Coronary artery (tissue), 2 donors: ENCODE data around the gene ALDH1L1.
A peak's percentile ranks its signal among the peaks of the same experiment; 100 is the strongest.

ENCODE experiments used
- DNase-seq: peaks from one replicate; pipeline ENCODE4 v3.0.0-alpha.2; 2017; ENCODE audit warnings: low spot score
- H3K27ac ChIP-seq, 2 donors: fragments of 200-600 bp; sonication (generic); one replicate each; pipeline ENCODE4 v1.5.1; 2016 to 2019
- H3K4me3 ChIP-seq: fragments of 200-600 bp; sonication (generic); 2 replicates; pipeline ENCODE4 v1.5.1; 2016; ENCODE audit warnings: mild to moderate bottlenecking, moderate library complexity
- TF ChIP-seq, protein P1 (sequence below): fragments of 200-600 bp; sonication (generic); IDR thresholded peaks from one replicate; pipeline ENCODE4 v1.5.1; 2019; ENCODE audit warnings: antibody characterized with exemption

Gene ALDH1L1

DNA sequence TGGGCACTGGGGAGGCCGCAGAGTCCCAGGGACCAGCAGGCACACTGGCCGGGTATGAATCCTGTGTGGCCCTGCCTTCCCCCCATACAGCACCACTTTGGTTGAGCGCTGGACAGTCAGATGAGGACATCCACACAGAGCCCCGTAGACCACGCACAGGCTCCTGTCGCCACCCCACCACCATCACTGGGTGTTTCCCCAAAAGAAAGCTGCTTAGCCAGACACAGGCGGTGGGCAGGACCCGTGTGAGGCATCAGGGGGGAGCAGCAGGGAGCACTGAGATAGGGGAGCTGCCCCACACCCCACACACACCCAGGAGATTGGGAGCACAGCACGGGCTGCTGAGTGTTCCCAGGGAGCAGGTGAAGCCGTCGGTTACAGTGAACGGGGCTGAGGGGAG lies 54.1 kb downstream of the ALDH1L1 start:
- no peak overlapping the region for H3K4me3 ChIP-seq
- peak; percentile 36 for DNase-seq
- TF ChIP-seq, protein P1, sequence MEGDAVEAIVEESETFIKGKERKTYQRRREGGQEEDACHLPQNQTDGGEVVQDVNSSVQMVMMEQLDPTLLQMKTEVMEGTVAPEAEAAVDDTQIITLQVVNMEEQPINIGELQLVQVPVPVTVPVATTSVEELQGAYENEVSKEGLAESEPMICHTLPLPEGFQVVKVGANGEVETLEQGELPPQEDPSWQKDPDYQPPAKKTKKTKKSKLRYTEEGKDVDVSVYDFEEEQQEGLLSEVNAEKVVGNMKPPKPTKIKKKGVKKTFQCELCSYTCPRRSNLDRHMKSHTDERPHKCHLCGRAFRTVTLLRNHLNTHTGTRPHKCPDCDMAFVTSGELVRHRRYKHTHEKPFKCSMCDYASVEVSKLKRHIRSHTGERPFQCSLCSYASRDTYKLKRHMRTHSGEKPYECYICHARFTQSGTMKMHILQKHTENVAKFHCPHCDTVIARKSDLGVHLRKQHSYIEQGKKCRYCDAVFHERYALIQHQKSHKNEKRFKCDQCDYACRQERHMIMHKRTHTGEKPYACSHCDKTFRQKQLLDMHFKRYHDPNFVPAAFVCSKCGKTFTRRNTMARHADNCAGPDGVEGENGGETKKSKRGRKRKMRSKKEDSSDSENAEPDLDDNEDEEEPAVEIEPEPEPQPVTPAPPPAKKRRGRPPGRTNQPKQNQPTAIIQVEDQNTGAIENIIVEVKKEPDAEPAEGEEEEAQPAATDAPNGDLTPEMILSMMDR: no peak
- H3K27ac ChIP-seq: no peak overlapping the region

DNA sequence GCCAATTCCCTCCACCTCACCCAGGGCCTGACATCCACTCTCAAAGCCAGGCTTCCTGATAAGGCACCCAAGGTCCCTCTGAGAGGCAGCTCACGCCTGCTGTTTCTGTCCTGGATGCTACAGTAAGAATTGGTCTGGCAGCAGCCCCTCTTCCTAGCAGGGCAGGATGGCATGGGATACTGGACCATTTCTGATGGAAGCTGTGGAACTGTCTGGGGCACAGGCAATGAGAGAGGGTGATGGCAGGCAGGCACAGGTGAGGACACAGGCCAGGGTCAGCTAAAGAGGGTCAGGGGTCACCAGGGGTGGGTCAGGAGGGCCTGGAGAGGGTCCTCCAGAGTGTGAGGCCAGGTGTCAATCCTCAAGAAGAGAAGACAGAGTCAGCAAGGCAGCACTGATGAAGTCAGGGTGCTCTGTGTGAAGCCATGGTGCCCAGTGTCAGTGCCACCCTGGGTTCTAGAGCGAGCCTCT lies 54.6 kb downstream of the ALDH1L1 start:
- H3K4me3 ChIP-seq: no peak overlapping the region

DNA sequence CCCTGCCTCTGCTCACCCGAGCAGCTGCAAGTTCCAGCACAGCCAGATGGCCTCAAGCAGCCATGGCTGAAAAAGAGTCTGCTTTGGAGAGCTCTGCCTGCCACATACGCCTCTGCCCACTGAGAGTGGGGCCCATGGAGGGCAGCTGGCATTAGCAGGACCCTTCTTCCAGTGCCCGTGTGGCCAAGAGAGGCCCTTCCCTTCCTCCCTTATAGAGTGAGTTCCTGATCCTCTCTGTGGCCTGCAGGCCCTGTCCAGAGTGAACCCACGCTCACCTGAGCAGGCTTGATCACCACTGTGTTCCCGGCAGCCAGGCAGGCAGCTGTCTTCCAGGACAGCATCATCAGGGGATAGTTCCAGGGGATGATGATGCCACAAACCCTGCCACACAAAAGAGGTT lies 55.0 kb downstream of the ALDH1L1 start:
- no peak overlapping the region for H3K4me3 ChIP-seq
- no peak overlapping the region for H3K27ac ChIP-seq
- TF ChIP-seq, protein P1: no peak
- peak; percentile 38 for DNase-seq

More for the DNA sequence above, 54.6 kb downstream of the ALDH1L1 start:
- no peak overlapping the region for H3K27ac ChIP-seq
- peak; percentile 52 for DNase-seq
- TF ChIP-seq, protein P1: no peak

DNA sequence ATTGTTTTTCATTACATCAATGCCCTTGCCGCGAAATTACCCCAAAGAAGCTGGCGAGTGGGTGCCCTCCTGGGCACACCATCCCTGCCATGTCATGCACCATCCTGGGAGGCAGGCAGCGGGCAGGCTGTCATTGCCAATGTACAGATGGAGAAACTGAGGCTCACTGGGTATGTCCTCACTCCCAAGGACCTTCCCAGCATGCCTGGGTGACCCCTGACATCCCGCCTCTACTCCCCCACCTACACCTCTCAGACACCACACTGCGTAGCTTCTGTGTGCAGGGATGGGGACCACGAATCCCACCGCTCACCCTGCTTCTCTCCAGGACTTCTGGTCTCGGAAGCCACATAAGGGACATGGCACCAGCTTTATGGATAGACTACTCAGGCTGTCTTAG lies 55.5 kb downstream of the ALDH1L1 start:
- peak; percentile 68 for DNase-seq
- TF ChIP-seq, protein P1: no peak
- Histone ChIP-seq H3K27ac (no peak overlapping the region), H3K4me3 (no peak overlapping the region)

DNA sequence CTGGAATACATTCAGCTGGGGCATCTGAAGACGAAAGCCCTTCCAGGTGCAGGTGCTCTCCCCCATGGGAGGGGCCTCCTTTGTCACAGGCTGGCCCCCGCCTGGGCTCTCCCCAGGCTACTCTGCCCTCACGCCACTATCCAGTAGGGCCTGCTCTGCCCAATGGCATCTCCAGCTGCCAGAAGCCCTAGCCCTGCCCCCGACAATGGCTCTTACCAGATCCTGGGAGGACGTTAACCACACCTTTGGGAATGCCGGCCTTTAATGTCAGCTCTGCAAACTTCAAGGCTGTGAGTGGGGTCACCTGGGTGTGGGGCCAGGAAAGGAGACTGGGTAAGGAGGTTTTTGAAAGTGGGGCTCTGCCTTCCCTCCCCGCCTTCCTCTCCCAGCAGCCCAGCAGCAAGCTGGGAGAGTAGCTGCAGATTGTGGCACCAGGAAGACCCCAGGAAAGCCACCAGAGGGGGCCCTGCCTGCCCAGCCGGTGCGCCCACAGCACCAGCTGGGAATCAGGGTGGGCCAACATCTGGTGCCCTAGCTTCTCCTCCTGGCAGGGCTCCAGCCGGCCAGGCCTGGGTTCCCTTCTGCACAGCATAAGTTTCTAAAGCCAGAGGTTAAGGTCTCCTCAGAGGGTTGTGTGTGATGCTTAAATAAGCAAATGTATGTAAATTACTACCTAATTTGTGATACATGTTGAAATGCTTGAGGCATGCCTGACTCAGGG lies 56.1 kb downstream of the ALDH1L1 start:
- DNase-seq: peak; percentile 60

DNA sequence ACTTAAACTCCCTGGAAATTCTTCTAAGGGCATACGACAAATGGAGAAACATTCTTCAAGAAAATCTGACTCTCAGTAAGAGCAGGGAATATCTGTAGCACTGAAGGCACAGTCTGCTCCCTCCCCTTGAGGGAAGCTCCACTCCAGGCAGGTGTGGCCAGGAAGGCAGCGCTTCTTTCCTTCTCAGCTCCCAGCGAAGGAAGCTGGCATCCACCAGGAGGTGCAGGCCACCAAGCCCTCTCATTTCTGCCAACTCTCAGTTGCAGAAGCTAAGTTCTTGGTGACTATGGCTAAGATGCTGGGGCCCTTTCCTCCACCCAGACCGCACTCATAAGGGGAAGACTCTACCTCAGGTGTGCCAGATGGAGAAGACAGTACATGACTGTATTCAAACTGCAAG lies 58.8 kb downstream of the ALDH1L1 start:
- TF ChIP-seq, protein P1: no peak
- H3K27ac ChIP-seq: no peak overlapping the region
- H3K4me3 ChIP-seq: no peak overlapping the region
- DNase-seq: peak; percentile 43

More for the DNA sequence above, 56.1 kb downstream of the ALDH1L1 start:
- Histone ChIP-seq H3K27ac (no peak overlapping the region), H3K4me3 (no peak overlapping the region)
- TF ChIP-seq, protein P1: no peak

DNA sequence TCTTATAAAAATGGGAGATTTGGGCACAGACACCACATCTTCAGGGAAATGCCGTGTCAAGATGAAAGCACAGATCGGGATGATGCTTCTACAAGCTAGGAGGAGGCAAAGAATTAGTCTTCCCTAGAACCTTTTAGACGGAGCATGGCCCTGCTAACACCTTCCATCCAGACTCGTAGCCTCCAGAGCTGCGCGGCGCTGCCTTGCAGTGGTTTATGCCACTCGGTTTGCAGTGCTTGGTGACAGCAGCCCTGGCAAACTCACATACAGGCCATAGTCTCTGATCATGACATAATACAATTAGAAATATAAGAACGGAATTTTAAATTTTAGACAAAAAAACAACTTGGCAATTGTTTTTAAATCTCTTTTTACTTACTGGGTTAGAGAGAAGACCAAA lies 59.3 kb downstream of the ALDH1L1 start:
- DNase-seq: peak; percentile 46
- TF ChIP-seq, protein P1: no peak
- no peak overlapping the region for H3K4me3 ChIP-seq
- no peak overlapping the region for H3K27ac ChIP-seq
